GM12891 (cell line): Measurements from ENCODE around the gene GOSR2.

Experiments used
- PAX5 ChIP-seq: IDR thresholded peaks from 2 replicates; pipeline ENCODE4 v1.6.1; 2011; ENCODE audit warnings: low read length, moderate library complexity, mild to moderate bottlenecking; ENCODE audit not compliant: insufficient read depth, severe bottlenecking
- POLR2A ChIP-seq: IDR thresholded peaks from 2 replicates; pipeline ENCODE4 v1.6.1; 2011; ENCODE audit warnings: low read depth, low read length, control low read depth
- POLR2AphosphoS5 ChIP-seq: IDR thresholded peaks from 2 replicates; pipeline ENCODE4 v1.6.1; 2011; ENCODE audit warnings: low read depth, low read length, control low read depth
- SPI1 ChIP-seq: IDR thresholded peaks from 2 replicates; pipeline ENCODE4 v1.6.1; 2011; ENCODE audit warnings: low read depth, low read length, control low read depth
- TAF1 ChIP-seq: IDR thresholded peaks from 2 replicates; pipeline ENCODE4 v1.6.1; 2011; ENCODE audit warnings: low read depth, low read length, control low read depth

GRCh38 chr17:46917516-46917915 is 5.4 kb upstream of the GOSR2 start:
- TF ChIP-seq POLR2A (no peak), SPI1 (no peak), PAX5 (no peak), POLR2AphosphoS5 (no peak), TAF1 (no peak)
